ENCODE data around the gene IFRD2. TPM values are rescaled to one million over a fixed set of nuclear protein-coding genes. Genes with fewer than 3 reads are reported as not detected.

Gene IFRD2
- total and polyA plus RNA-seq, 2 of the 8 experiments (the other 6 are each of a cell fraction or from before 2014, with no cell fraction given), result 76.7 to 88.8 TPM

DNA sequence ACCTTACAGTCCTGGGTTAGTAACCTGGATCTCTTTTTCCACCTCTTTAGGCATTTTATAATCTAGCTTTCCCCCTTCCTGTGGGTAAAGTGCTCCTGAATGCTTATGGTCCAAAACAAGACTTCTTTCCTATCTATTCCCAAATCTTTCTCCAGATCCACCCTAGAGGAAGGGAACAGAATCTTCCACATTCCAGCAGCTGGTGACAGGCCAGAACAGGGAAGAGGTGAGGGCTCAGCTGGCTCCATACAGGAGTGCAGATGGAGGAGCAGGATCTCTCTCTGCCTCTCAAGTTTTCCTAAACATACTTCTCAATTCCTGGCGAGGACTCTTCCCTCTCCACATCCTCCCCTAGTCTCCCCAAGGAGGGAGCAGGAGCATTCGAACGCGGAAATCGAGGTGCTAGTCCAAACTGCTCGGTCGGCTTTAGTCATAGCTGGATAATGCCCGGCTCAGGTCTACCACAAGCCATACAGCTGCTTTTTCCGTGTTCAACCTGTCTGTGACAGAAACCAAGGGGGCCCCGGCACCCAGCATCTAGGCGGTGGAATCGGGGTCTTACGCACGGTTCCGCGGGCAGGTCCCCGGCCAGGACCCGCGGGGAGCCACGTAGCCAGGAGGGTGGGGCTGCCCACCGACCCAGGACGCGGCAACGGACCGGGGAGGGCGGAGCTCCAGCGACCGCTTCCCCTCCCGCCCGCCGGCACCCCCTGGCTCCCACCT is 44.4 kb upstream of the IFRD2 start:
- H3K23me2 ChIP-seq (ENCODE audit: low read depth, low read length), result peaks cover 18% of the 10 kb centered on the region
- POLR2A ChIA-PET (ENCODE audit: partially characterized antibody), result interaction anchor here (0.6 to 4.4 kb wide), 21 partner anchors 8 to 233 kb away, joined by 3 to 40 read pairs (median 5); partner anchors contain the start of genes CYB561D2, HEMK1, HYAL2 and HYAL3
- TF ChIP-seq KDM4A (IDR thresholded peaks at IDR 0.05; ENCODE audit: low read depth, low read length, severe bottlenecking), result peak; percentile 26
- TF ChIP-seq GABPA (IDR thresholded peaks at IDR 0.05; ENCODE audit: borderline replicate concordance, insufficient read depth, low read length), result no peak
- TF ChIP-seq, protein P1, sequence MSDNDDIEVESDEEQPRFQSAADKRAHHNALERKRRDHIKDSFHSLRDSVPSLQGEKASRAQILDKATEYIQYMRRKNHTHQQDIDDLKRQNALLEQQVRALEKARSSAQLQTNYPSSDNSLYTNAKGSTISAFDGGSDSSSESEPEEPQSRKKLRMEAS (IDR thresholded peaks at IDR 0.05), result no peak
- TF ChIP-seq TEAD4 (IDR thresholded peaks at IDR 0.05; ENCODE audit: low read depth, low read length), result peak; percentile 76
- TF ChIP-seq RNF2 (IDR thresholded peaks at IDR 0.05; ENCODE audit: borderline replicate concordance, low read depth, low read length, missing control alignments, poor library complexity, severe bottlenecking), result no peak
- TF ChIP-seq RFX5 (IDR thresholded peaks at IDR 0.05; ENCODE audit: borderline replicate concordance, low read depth, low read length), result no peak
- TF ChIP-seq ASH2L (IDR thresholded peaks at IDR 0.05; ENCODE audit: low read length), result no peak
- TF ChIP-seq POU5F1 (IDR thresholded peaks at IDR 0.05; ENCODE audit: low read depth, low read length), result no peak
- no peak for TF ChIP-seq CEBPB (IDR thresholded peaks at IDR 0.05; ENCODE audit: low read depth, low read length)
- no peak for TF ChIP-seq JUND (IDR thresholded peaks at IDR 0.05; ENCODE audit: low read length)
- no peak for TF ChIP-seq BCL11A (IDR thresholded peaks at IDR 0.05; ENCODE audit: low read depth in 2 of 2, low read length in 2 of 2)

More for the DNA sequence above, 44.4 kb upstream of the IFRD2 start:
- peaks cover 2 to 5% (median 4%) of the 10 kb centered on the region in 4 experiments; a peak in 4 of 8 replicates for H3K36me3 ChIP-seq (ENCODE audit: control insufficient read depth in 2 of 4, insufficient read depth in 4 of 4, low read length in 3 of 4)
- peak overlapping the region; percentile 86; the same call in 1 of the 2 replicates for H2BK5ac ChIP-seq (ENCODE audit: low read depth, low read length)
- H3K23ac ChIP-seq (ENCODE audit: insufficient read length), result no peak overlapping the region
- H3K18ac ChIP-seq (ENCODE audit: extremely low read depth, low read length), result peak overlapping the region; percentile 61; the same call in 1 of the 2 replicates
- H3K79me1 ChIP-seq (ENCODE audit: low read depth, low read length), result peaks cover 6% of the 10 kb centered on the region; the same call in 1 of the 2 replicates
- no peak overlapping the region for H3K4ac ChIP-seq (replicated peaks; ENCODE audit: insufficient read length, low read depth, low read length)
- peak overlapping the region; percentile 77 to 88 (median 84) for H3K9ac ChIP-seq (replicated peaks in 1 of 4; ENCODE audit: extremely low read depth in 1 of 4, low read depth in 3 of 4, low read length in 3 of 4)
- no peak overlapping the region for H2BK15ac ChIP-seq (ENCODE audit: low read length)
- FAIRE-seq (no peak), DNase-seq (ENCODE audit: low read depth in 1 of 2, low spot score in 2 of 2) (no peak)
- no peaks in the 10 kb centered on the region for H3K9me3 ChIP-seq (ENCODE audit: insufficient read depth in 2 of 2, low read depth in 1 of 2, low read length in 1 of 2)
- H3K4me1 ChIP-seq (replicated peaks in 1 of 4; ENCODE audit: control insufficient read depth in 3 of 4, insufficient read depth in 4 of 4, low read length in 3 of 4), result peaks cover 0 to 15% (median 14%) of the 10 kb centered on the region in 4 experiments; a peak in 5 of 7 replicates
- no peak overlapping the region for H2AK5ac ChIP-seq (ENCODE audit: low read depth, low read length)
- peaks cover 0 to 28% of the 10 kb centered on the region in 2 experiments; a peak in 2 of 4 replicates for H3K79me2 ChIP-seq (ENCODE audit: control insufficient read depth in 1 of 2, insufficient read depth in 2 of 2, low read length in 2 of 2)
- H3K56ac ChIP-seq (replicated peaks; ENCODE audit: insufficient read length, low read depth, low read length), result peak overlapping the region; percentile 79
- H4K8ac ChIP-seq (ENCODE audit: extremely low read depth, insufficient read depth, low read length), result peak overlapping the region; percentile 59; the same call in 1 of the 2 replicates
- H3K27me3 ChIP-seq (replicated peaks in 1 of 4; ENCODE audit: control insufficient read depth in 3 of 4, extremely low read depth in 1 of 4, insufficient read depth in 3 of 4, low read length in 3 of 4), result peaks cover 18 to 37% (median 32%) of the 10 kb centered on the region in 4 experiments
- peak overlapping the region; percentile 11; the same call in 1 of the 2 replicates for H2BK12ac ChIP-seq (ENCODE audit: low read depth, low read length)
- peak overlapping the region; percentile 72 to 96 (median 88) for H3K4me3 ChIP-seq (ENCODE audit: extremely low read depth in 1 of 4, insufficient read depth in 2 of 4, low read depth in 3 of 4, low read length in 4 of 4)
- H2BK120ac ChIP-seq (replicated peaks; ENCODE audit: low read depth, low read length), result no peak overlapping the region
- peak overlapping the region; percentile 95 to 98 for H3K4me2 ChIP-seq (ENCODE audit: insufficient read depth in 1 of 2, low read depth in 2 of 2, low read length in 2 of 2)
- H2BK20ac ChIP-seq (ENCODE audit: low read length), result no peak overlapping the region
- H4K5ac ChIP-seq (ENCODE audit: insufficient read length, low read depth, low read length), result peak overlapping the region; percentile 89
- peak overlapping the region; percentile 72; the same call in 1 of the 2 replicates for H3K27ac ChIP-seq (ENCODE audit: low read depth, low read length)
- CTCF ChIA-PET (ENCODE audit: partially characterized antibody), result interaction anchor here (0.7 to 7.7 kb wide), 18 partner anchors 8 to 1053 kb away, joined by 3 to 60 read pairs (median 4); partner anchors contain the start of genes CISH, HYAL1, HYAL2 and HYAL3
- peak overlapping the region; percentile 93 for H4K91ac ChIP-seq (replicated peaks; ENCODE audit: insufficient read length, low read length)
- H3K14ac ChIP-seq (ENCODE audit: insufficient read length), result no peak overlapping the region
- 0 out of 2 replicates have a peak overlapping the region, but pooled peaks have one; percentile 2 for H2AFZ ChIP-seq (ENCODE audit: low read length)
- 2% methylated on average over 18 of the region's 31 CpGs; no CpG with 5 or more reads in 1 of the 2 experiments for WGBS, 2 experiments (ENCODE audit: extremely low coverage in 1 of 2, insufficient coverage in 1 of 2, insufficient read length in 1 of 2, insufficient replicate concordance in 2 of 2, low coverage in 1 of 2, low lambda C conversion rate in 2 of 2, missing lambda C conversion rate in 1 of 2)
- H4K20me1 ChIP-seq (replicated peaks in 1 of 2; ENCODE audit: control insufficient read depth in 1 of 2, insufficient read depth in 2 of 2, low read length in 2 of 2), result peaks cover 4 to 10% of the 10 kb centered on the region in 2 experiments

All from H1 (cell line).